GM12801 (cell line): ENCODE results near the gene PDE10A.

Experiments used
- CTCF ChIP-seq: IDR thresholded peaks from one replicate; pipeline ENCODE4 v1.5.1; 2011; ENCODE audit warnings: control low read depth; ENCODE audit not compliant: insufficient read length; ENCODE audit errors: extremely low read depth

PDE10A gene

GRCh38 chr6:165664559-165665383, 1.7 kb upstream of the PDE10A start:
- TF ChIP-seq CTCF = no peak

- no peak for TF ChIP-seq CTCF
Measured at GRCh38 chr6:165663736-165664558, 906 bp upstream of the PDE10A start.

DNA sequence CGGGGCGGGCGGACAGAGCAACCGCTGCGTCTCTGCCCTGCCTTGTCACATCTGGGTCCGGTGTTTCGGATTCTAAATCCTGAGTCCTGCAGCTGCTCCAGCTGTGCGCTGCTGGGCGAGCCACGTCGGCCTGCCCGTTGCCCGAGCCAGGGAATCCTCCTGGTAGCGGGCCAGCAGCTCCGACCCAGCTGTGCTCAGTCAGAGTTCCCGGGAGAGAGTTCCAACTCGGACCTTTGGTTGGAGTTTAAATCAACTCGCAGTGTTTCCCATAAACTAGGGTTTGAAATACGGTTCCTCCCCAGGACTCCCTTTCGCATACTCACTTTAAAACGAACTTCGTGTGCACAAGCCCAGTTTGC, 315 bp upstream of the PDE10A start:
- TF ChIP-seq CTCF = no peak

DNA sequence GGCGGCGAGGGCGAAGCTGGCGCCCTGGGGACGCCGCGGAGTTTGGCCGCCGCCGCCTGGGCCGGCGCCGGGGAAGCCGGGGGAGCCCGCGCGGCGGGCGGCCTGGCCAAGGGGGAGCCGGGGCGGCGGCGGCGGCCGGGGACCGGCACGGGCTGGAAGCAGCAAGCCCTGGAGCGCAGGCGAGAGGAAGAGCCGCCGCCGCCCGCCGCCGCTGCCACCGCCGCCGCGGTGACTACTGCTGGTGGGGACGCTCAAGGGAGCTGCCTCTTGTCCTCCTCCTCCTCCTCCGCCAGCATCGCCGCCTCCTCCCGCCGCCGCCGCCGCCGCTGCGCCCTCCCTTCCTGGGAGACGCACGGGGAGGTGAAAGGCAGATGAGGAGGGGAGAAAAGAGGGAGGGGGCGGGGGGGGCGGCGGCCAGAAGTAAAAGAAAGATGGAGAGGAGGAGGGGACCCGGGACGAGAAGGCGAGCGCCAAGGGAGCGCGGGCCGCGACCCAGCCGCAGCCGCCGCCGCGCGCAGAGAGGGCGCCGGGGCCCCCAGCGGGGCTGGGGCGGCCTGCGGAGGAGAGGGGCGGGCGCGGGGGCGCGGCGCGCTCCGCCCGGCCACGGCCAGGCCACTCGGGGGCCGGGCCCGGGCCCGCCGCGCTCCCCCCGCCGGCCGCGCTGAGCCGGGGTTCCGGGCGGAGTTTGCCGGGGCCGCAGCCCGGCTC, 846 bp downstream of the PDE10A start:
- no peak for TF ChIP-seq CTCF

- no peak for TF ChIP-seq CTCF
Measured at GRCh38 chr6:165661664-165662025, 1.4 kb downstream of the PDE10A start.

- no peak for TF ChIP-seq CTCF
Measured at GRCh38 chr6:165660857-165661663, 2.0 kb downstream of the PDE10A start.
